H1 (cell line): ENCODE measurements around the gene ZIC3. TPM values are rescaled to one million over a fixed set of nuclear protein-coding genes. Genes with fewer than 3 reads are reported as not detected.

Experiments
- EGR1 ChIP-seq: IDR thresholded peaks from 2 replicates; pipeline ENCODE4 v1.6.1; 2011; ENCODE audit warnings: low read depth, low read length, borderline replicate concordance
- HDAC6 ChIP-seq: IDR thresholded peaks from one replicate; pipeline ENCODE4 v1.7.1; 2012; ENCODE audit warnings: low read depth, mild to moderate bottlenecking, inconsistent platforms, low read length, moderate library complexity
- RFX5 ChIP-seq: IDR thresholded peaks from 2 replicates; pipeline ENCODE4 v1.6.1; 2011; ENCODE audit warnings: low read depth, low read length, improper control_type of control experiment, borderline replicate concordance
- SP1 ChIP-seq: IDR thresholded peaks from 2 replicates; pipeline ENCODE4 v1.6.1; 2011; ENCODE audit warnings: low read depth, low read length
- polyA plus RNA-seq, 7 experiments: library from polyadenylated mRNA; depleted of rRNA in 3 of 7; stranded (reverse) in 5 of 7; unstranded in 2 of 7; fragments of >200 nt in 5 of 7; fragments of 200-250 nt in 2 of 7; gene quantifications; 1 replicate in 5 of 7; 2 replicates in 1 of 7; 4 replicates in 1 of 7; pipeline versions ENCODE4 v1.2.1 to v1.2.3, GENCODE V29; 2011 to 2013; ENCODE audit warnings: missing spikeins in 2 of 7, mixed read lengths in 2 of 7
- total RNA-seq: library from RNA; stranded (reverse); fragmentation: NEBNext Ultra II Directional; extraction: Animal tissue kit (Norgen Biotek cat#: 25700); gene quantifications from 2 replicates; pipeline ENCODE4 v1.2.1, GENCODE V29; 2021
- TF ChIP-seq, protein P1 (sequence below), 3 experiments: IDR thresholded peaks; 1 replicate in 2 of 3; 2 replicates in 1 of 3; pipeline versions ENCODE4 v1.5.1 to v1.6.1; 2011; ENCODE audit warnings: low read length in 3 of 3, mild to moderate bottlenecking in 3 of 3, inconsistent platforms in 2 of 3, low read depth in 1 of 3, moderate library complexity in 1 of 3; ENCODE audit not compliant: insufficient read depth in 1 of 3; ENCODE audit errors: control extremely low read depth in 1 of 3
- TF ChIP-seq, protein P2 (sequence below): IDR thresholded peaks from 2 replicates; pipeline ENCODE4 v1.6.1; 2012; ENCODE audit warnings: low read length, inconsistent platforms

ZIC3 gene
- total and polyA plus RNA-seq, 2 of the 8 experiments (the other 6 are each of a cell fraction or from before 2014, with no cell fraction given), result 53.7 to 73.1 TPM

DNA sequence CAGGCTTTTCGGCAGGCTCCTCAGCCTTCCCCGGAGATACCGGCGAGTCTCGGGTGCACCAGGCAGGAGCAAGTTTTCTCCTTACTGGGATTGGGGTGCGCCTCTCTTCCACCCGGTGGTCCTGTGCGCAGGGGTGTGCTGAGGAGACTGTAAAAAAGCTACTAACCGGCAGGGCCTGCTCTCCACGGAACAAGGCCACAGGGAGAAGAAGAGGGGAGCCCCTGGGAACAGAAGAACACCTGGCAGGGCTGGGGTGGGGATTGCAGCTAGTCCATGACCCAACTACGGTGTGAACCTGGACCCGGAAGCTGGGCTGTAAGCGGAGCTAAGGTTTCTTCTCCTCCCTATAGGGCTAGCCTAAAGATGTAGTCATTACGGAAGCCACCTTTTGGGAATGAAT lies 17.7 kb upstream of the ZIC3 start (continued):
- no peak for TF ChIP-seq SP1
- TF ChIP-seq, protein P1, sequence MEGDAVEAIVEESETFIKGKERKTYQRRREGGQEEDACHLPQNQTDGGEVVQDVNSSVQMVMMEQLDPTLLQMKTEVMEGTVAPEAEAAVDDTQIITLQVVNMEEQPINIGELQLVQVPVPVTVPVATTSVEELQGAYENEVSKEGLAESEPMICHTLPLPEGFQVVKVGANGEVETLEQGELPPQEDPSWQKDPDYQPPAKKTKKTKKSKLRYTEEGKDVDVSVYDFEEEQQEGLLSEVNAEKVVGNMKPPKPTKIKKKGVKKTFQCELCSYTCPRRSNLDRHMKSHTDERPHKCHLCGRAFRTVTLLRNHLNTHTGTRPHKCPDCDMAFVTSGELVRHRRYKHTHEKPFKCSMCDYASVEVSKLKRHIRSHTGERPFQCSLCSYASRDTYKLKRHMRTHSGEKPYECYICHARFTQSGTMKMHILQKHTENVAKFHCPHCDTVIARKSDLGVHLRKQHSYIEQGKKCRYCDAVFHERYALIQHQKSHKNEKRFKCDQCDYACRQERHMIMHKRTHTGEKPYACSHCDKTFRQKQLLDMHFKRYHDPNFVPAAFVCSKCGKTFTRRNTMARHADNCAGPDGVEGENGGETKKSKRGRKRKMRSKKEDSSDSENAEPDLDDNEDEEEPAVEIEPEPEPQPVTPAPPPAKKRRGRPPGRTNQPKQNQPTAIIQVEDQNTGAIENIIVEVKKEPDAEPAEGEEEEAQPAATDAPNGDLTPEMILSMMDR (IDR thresholded peaks at IDR 0.05; ENCODE audit: control extremely low read depth in 1 of 3, insufficient read depth in 1 of 3, low read depth in 1 of 3, low read length in 3 of 3), result no peak
- TF ChIP-seq RFX5, result no peak
- TF ChIP-seq EGR1, result no peak
- TF ChIP-seq HDAC6, result no peak
- TF ChIP-seq, protein P2, sequence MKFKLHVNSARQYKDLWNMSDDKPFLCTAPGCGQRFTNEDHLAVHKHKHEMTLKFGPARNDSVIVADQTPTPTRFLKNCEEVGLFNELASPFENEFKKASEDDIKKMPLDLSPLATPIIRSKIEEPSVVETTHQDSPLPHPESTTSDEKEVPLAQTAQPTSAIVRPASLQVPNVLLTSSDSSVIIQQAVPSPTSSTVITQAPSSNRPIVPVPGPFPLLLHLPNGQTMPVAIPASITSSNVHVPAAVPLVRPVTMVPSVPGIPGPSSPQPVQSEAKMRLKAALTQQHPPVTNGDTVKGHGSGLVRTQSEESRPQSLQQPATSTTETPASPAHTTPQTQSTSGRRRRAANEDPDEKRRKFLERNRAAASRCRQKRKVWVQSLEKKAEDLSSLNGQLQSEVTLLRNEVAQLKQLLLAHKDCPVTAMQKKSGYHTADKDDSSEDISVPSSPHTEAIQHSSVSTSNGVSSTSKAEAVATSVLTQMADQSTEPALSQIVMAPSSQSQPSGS, result no peak
